HG02852 (cell line): Measurements from ENCODE around the gene PTPRN2.
"Not testable (repeated sequence)": the region's sequence is repeated elsewhere in the genome, so short reads cannot be mapped to it uniquely, and the experiment has no call there.

ENCODE experiments used
- ATAC-seq: cut with Tn5 transposase; IDR thresholded peaks from one replicate; pipeline ENCODE4 v1.9.1; 2021; ENCODE audit warnings: mild to moderate bottlenecking, moderate library complexity; ENCODE audit not compliant: unreplicated experiment

The PTPRN2 gene

DNA sequence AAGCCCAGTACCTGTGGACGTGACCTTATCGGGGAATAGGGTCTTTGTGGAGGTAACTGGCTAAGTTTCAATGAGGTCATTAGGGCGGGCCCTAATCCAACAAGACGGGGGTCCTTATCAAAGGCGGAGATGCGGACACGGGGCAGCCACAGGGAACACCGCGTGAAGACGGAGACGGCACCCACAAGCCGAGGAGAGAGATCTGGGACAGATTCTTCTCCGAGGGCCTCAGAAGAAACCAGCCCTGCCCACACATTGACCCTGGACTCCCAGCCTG is 733.9 kb downstream of the PTPRN2 start:
- ATAC-seq, result no peak

DNA sequence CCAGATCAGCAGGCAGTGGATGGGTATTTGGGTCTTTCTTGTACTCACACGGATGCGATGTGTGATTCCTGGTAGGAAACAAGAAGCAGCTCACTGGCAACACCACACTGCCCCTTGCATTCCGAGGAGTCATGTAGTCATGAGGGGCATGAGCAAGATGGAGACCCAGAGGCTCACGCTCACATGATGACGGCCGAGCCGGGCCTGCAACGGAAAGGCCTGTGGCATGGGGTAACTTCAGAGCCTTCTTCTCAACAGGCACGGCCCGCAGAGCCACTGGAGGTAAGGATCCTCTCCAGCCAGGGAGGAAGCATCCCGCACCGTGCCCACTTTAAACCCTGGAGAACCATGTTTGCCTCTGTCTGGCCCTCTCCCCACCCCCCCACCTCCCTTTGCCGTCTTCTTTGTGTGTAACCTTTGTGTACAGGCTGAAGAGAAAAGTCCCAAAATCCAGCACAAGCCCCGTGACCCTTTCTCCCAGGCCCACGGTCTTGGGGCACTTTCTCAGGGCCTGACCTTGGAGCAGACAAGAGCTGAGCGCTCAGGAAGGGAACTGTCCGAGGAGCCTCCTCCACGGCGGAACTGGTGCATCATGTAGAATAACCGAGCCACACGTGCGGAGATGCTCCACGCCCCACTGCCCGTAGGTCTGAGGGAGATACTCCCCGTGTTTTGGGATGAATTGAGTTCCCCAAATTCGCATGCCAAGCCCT is 734.4 kb downstream of the PTPRN2 start:
- no peak for ATAC-seq

GRCh38 chr7:157851501-157852067 is 736.0 kb downstream of the PTPRN2 start:
- no peak for ATAC-seq

- no peak for ATAC-seq
These were observed 736.9 kb downstream of the PTPRN2 start for GRCh38 chr7:157850481-157851444.

DNA sequence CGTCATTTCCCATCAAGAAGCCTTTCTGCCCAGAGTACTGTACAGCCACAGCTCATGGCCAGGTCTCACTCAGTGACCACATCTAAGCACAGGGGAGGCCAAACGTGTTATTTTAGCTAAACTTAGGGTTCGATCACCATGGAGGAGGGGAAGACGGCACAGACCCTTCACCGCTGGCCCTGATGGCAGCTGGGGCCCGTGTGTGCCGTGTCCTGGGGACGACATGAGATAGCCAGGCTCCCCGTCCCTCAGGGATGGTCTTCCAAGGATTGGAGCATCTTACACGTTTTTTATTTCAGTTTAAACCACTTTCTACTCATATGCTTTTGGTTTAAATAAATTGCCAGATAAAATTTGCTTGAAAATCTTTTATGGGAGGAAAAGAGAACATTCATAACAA is 737.9 kb downstream of the PTPRN2 start:
- no peak for ATAC-seq

DNA sequence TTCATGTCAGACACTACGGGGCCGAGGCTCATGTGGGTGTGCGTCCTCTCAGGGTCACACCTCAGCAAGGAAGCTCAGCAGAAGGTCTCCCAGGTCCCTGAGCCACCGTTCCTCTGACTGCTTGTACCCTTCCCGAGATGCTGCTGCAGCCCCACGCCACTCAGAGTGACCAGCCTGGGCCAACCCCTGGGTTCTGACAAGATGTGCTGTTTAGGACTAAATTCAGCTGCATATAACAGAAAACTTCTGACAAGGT is 738.4 kb downstream of the PTPRN2 start:
- ATAC-seq, result no peak

DNA sequence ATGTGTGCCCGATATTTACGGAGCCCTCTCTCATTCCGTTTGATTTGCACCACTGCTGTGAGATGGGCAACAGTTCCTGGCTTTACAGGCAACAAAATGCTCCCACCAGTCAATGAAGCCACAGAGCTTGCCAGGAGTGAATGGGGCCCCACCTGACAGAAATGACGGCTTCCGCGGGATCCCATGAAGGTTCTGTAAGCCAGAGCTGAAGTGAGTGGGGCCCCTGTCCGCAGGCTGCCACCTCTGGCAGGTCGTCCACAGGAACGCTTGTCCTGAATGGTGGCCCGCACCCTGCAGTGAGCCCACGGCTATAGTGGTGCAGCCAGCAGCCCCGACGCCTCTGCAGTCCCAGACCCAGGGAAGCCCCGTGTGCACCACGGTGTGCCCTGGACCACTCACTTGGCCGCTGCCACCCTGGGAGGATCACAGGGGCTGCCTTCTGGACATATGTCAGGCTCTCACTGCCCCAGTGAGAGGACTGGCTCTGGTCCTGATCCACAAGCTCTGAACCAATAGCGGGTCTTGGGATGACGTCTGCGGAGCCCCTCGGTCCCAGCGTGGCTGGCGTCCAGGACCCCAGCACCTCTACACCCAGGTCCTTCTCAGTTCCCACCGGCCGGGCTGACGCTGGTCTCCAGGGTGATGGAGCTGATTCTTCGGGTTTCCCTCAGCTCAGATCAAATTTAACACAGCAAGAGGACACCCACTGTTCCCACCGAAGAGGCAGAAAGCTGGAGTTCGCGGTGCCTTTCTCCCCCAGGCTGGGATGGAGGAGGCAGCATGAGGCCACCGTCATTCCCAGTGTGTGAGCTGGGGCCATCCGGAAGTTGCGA is 738.9 kb downstream of the PTPRN2 start:
- ATAC-seq, result no peak

GRCh38 chr7:157847756-157848487 is 739.7 kb downstream of the PTPRN2 start:
- not testable (repeated sequence) for ATAC-seq

DNA sequence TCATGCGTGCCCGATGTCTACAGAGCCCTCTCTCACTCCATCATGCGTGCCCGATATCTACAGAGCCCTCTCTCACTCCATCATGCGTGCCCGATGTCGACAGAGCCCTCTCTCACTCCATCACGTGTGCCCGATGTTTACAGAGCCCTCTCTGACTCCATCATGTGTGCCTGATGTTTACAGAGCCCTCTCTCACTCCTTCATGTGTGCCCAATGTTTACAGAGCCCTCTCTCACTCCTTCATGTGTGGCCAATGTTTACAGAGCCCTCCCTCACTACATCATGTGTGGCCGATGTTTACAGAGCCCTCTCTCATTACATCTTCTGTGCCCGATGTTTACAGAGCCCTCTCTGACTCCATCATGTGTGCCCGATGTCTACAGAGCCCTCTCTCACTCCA is 740.9 kb downstream of the PTPRN2 start:
- ATAC-seq, result not testable (repeated sequence)

- no peak for ATAC-seq
These were observed 741.4 kb downstream of the PTPRN2 start for GRCh38 chr7:157846271-157846670.

GRCh38 chr7:157845203-157845835 is 742.3 kb downstream of the PTPRN2 start:
- ATAC-seq, result no peak

DNA sequence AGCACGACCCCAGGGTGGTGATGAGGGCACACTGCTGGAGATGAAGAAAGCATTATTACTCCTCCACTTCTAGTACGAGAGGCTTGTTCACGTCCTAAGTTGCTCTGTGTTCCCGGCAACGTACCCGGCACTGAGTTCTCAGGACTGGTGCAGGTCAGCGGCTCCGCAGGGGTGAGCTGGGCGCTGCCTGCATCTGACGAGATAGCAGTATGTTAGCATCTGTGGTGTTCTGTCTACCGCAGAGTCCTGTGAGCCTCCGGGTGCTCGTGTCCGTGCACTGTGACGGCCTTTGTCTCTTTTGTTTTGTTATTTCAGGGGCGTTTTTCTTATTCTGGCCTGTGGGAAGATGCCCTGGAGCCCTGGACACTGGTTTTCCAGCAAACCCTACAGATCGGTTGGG is 743.0 kb downstream of the PTPRN2 start:
- no peak for ATAC-seq

DNA sequence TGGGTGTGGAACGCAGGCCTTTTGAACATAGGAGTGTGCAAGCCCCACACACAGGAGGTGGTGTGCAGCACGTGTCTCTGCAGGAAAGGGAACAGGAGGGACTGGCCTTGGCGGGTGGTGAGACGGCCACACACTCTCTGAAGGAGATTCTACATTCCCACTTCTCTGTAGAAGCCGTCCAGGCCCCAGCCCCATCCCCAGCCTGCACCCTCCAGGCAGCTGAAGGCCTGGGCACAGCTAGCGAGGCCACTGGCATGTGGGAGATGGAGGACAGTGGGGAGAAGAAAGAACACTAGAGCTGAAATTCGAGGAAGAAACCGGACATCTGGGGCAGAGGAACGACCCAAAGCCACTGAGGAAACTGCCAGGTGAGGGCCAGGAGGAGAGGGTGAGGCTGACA is 743.5 kb downstream of the PTPRN2 start:
- ATAC-seq, result no peak

GRCh38 chr7:157843336-157844140 is 744.1 kb downstream of the PTPRN2 start:
- ATAC-seq, result no peak

- ATAC-seq, result no peak
These were observed 745.8 kb downstream of the PTPRN2 start for GRCh38 chr7:157841773-157842370.

DNA sequence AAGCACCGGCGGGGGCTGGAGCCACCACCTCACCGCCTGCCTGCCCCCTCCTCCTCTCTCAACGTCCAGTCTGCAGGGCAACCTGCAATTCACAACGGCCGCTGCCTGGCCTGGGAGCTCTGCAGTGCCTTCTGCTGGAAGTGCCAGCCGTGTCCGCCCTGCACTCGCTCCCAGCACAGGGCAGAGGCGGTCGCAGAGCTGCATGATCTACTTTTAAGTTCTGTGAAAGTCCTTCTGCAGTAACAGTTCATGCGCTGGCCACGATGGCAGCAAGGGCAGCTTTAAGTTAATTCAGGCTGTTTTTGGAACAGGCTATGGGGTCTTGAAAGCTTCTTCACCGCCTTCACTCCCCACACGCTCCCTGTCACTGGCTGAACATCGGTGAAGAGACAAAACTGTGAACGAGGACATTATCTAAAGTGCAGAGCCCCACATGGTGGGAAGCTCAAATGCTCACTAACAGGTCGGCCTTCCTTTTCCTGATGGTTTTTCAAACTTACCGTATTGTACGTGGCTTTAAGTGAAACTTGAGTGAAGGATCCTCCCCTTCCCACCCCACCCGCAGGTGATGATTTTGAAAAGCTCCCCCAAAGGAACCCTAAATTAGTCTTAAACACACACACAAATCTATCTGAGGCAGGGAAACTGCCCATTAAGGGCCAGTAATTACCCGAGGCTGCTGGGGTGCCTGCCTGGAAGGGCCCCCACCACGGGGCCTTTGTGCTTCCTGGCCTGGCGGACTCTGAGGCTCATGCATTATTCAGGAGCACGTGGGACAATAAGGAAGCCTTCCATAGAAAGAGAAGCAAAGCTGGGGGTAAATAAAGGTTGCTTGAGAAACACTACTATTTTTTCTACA is 746.5 kb downstream of the PTPRN2 start:
- no peak for ATAC-seq

DNA sequence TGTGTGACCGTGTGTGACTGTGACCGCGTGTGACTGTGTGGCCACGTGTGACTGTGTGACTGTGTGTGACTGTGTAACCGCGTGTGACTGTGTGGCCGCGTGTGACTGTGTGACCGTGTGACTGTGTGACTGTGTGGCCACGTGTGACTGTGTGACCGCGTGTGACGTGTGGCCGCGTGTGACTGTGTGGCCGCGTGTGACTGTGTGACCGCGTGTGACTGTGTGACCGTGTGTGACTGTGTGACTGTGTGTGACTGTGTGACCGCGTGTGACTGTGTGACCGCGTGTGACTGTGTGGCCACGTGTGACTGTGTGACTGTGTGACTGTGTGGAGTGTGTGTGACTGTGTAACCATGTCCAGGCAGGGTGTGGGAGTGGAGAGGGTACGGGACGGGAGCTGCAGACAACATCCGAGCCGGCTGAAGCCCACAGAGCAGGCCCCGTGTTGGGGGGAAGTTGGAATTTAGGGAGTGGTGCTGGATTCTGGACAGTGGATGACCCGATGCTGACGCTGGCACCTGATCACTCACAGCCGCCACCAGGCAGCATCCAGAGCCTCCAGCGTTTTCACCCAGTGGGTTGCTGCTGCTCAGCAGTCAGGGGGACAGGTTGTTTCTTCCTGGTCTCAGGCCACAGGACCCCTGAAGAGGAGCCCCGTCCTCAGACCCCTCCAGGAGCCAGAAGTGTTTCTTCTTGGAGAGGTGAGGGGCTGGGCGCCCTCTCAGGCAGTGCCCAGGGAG is 747.3 kb downstream of the PTPRN2 start:
- no peak for ATAC-seq
